Sigmoid colon (tissue), 7 donors: ENCODE data around the gene PLD1. TPM values are rescaled to one million over a fixed set of nuclear protein-coding genes. Genes with fewer than 3 reads are reported as not detected.
"Not testable (repeated sequence)": the region's sequence is repeated elsewhere in the genome, so short reads cannot be mapped to it uniquely, and the experiment has no call there.

Experiments used
- DNase-seq: peaks from one replicate; pipeline ENCODE4 v3.0.0-alpha.2; 2019
- H3K27ac ChIP-seq, 4 donors: fragments of 200-600 bp; sonication (generic); one replicate each; pipeline ENCODE4 v1.5.1; 2016 to 2019; ENCODE audit warnings: mild to moderate bottlenecking in 1 of 4
- H3K27me3 ChIP-seq, 3 donors: fragments of 200-600 bp; sonication (generic); one replicate each; pipeline ENCODE4 v1.5.1; 2019; ENCODE audit warnings: mild to moderate bottlenecking in 1 of 3
- H3K36me3 ChIP-seq, 4 donors: fragments of 200-600 bp; sonication (generic); one replicate each; pipeline ENCODE4 v1.5.1; 2016 to 2019
- H3K4me1 ChIP-seq, 4 donors: fragments of 200-600 bp; sonication (generic); one replicate each; pipeline ENCODE4 v1.5.1; 2017 to 2019
- H3K4me3 ChIP-seq, 4 donors: fragments of 200-600 bp; sonication (generic); one replicate each; pipeline ENCODE4 v1.5.1; 2017 to 2019; ENCODE audit warnings: mild to moderate bottlenecking in 2 of 4, moderate library complexity in 1 of 4
- H3K9me3 ChIP-seq, 4 donors: fragments of 200-600 bp in 3 of 4; sonication (generic) in 3 of 4; one replicate each; pipeline versions ENCODE4 v1.5.1 to v1.6.1; 2013 to 2019
- CTCF ChIP-seq, 4 experiments: fragments of 450-650 bp in 3 of 4; fragments of 200-600 bp in 1 of 4; IDR thresholded peaks; one replicate each; pipeline ENCODE4 v1.5.1; 2016 to 2019; ENCODE audit warnings: antibody characterized with exemption in 4 of 4, mild to moderate bottlenecking in 3 of 4, moderate library complexity in 2 of 4
- EP300 ChIP-seq, 4 donors: sonication (generic); formaldehyde crosslinking; IDR thresholded peaks; one replicate each; pipeline ENCODE4 v1.6.1; 2017; ENCODE audit warnings: antibody characterized with exemption in 4 of 4
- POLR2A ChIP-seq, 2 donors: fragments of 450-650 bp; IDR thresholded peaks; one replicate each; pipeline ENCODE4 v1.6.1; 2016; ENCODE audit warnings: antibody characterized with exemption in 2 of 2, mild to moderate bottlenecking in 2 of 2, moderate library complexity in 2 of 2
- POLR2AphosphoS5 ChIP-seq, 4 donors: sonication (generic); formaldehyde crosslinking; IDR thresholded peaks; one replicate each; pipeline ENCODE4 v1.6.1; 2017; ENCODE audit warnings: antibody characterized with exemption in 4 of 4
- WGBS, 2 donors: extraction: QIAGEN DNeasy Blood & Tissue Kit; methylation state at CpG; one replicate each; pipeline ENCODE4 v1.1.7; 2013; 5-methylcytosine and 5-hydroxymethylcytosine counted together
- intact Hi-C: fragments of 100-400 bp; cut with DNase I; formaldehyde crosslinking; loops from one replicate; pipeline ENCODE4 v1.15.1; 2023
- polyA plus RNA-seq, 3 donors: library from polyadenylated mRNA; stranded (reverse); fragments of 200-250 nt; gene quantifications; one replicate each; pipeline ENCODE4 v1.2.3, GENCODE V29; 2013
- total RNA-seq, 4 donors: library from RNA; depleted of rRNA; stranded (reverse); fragments of >200 nt; gene quantifications; one replicate each; pipeline ENCODE4 v1.1.0, GENCODE V29; 2016
- donor health status: healthy with polysubstance abuse.
- donor health status: Bipolar disorder and iron deficiency.
- donor health status: healthy.

The PLD1 gene
- 10 to 100 TPM in 2 of 4 donors, 1 to 10 TPM in 2; 8.6 to 19.9 (median 10.8) TPM for total RNA-seq
- polyA plus RNA-seq, result 10 to 100 TPM; 12.2 to 24.3 (median 16.2) TPM

GRCh38 chr3:171809861-171810628, at the start of gene PLD1:
TSS of gene PLD1 (minus strand) at chr3:171810483. CDS start at chr3:171738051, 72,432 bp downstream.
- Histone ChIP-seq H3K27ac (peak within 1 kb of the TSS; percentile 76 to 94 (median 82)), H3K4me1 (peaks cover 0 to 12% (median 6%) of the 10 kb centered on the region in 4 donors), H3K27me3 (no peaks in the 10 kb centered on the region), H3K36me3 (no peaks in the 10 kb centered on the region), H3K9me3 (no peaks in the 10 kb centered on the region), H3K4me3 (peak within 1 kb of the TSS; percentile 33 to 73 (median 56))
- peak; percentile 94 for DNase-seq
- TF ChIP-seq POLR2AphosphoS5 (IDR thresholded peaks at IDR 0.05) (peak in 3 of 4 donors; percentile 46 to 65 (median 56)), POLR2A (IDR thresholded peaks at IDR 0.05) (peak in 1 of 2 donors; percentile 52), EP300 (IDR thresholded peaks at IDR 0.05) (no peak)
- intact Hi-C loops, result no loop called here
- WGBS, 2 donors, result 0 to 1% methylated on average over 78 of the region's 78 CpGs

- H3K9me3 ChIP-seq, H3K36me3 ChIP-seq, H3K4me3 ChIP-seq, DNase-seq, intact Hi-C loops, H3K27me3 ChIP-seq, H3K27ac ChIP-seq: not testable (repeated sequence)
- H3K4me1 ChIP-seq, result peaks cover 0 to 15% (median 12%) of the 10 kb centered on the region in 4 donors
- WGBS, 2 donors, result 96 to 98% methylated on average over 4 of the region's 4 CpGs
Observed at GRCh38 chr3:171858770-171859169, 48.5 kb upstream of the PLD1 start.

GRCh38 chr3:171854649-171855305, 44.5 kb upstream of the PLD1 start:
- no peak for TF ChIP-seq POLR2A (IDR thresholded peaks at IDR 0.05)
- no peak for TF ChIP-seq CTCF (IDR thresholded peaks at IDR 0.05)
- TF ChIP-seq EP300 (IDR thresholded peaks at IDR 0.05), result no peak
- no peak for TF ChIP-seq POLR2AphosphoS5 (IDR thresholded peaks at IDR 0.05)
- WGBS, 2 donors, result 90 to 91% methylated on average over 2 of the region's 2 CpGs
- Histone ChIP-seq H3K9me3 (peaks cover 0 to 3% (median 0%) of the 10 kb centered on the region in 4 donors), H3K27me3 (no peaks in the 10 kb centered on the region), H3K27ac (no peak overlapping the region), H3K4me1 (no peaks in the 10 kb centered on the region), H3K4me3 (no peak overlapping the region), H3K36me3 (no peaks in the 10 kb centered on the region)
- intact Hi-C loops, result no loop called here
- no peak for DNase-seq

GRCh38 chr3:171851660-171852058, 41.4 kb upstream of the PLD1 start:
- intact Hi-C loops, result no loop called here
- Histone ChIP-seq H3K9me3 (peaks cover 0 to 3% (median 0%) of the 10 kb centered on the region in 4 donors), H3K36me3 (no peaks in the 10 kb centered on the region), H3K27ac (no peak overlapping the region), H3K4me3 (no peak overlapping the region), H3K4me1 (no peaks in the 10 kb centered on the region), H3K27me3 (no peaks in the 10 kb centered on the region)
- TF ChIP-seq EP300 (IDR thresholded peaks at IDR 0.05) (no peak), POLR2A (IDR thresholded peaks at IDR 0.05) (no peak), CTCF (IDR thresholded peaks at IDR 0.05) (no peak), POLR2AphosphoS5 (IDR thresholded peaks at IDR 0.05) (no peak)
- WGBS, 2 donors, result 49 to 69% methylated on average over 5 of the region's 5 CpGs
- DNase-seq, result no peak

GRCh38 chr3:171850960-171851659, 40.8 kb upstream of the PLD1 start:
- H3K36me3 ChIP-seq, result no peaks in the 10 kb centered on the region
- no peaks in the 10 kb centered on the region for H3K27me3 ChIP-seq
- intact Hi-C loops, result no loop called here
- TF ChIP-seq POLR2A (IDR thresholded peaks at IDR 0.05) (no peak), EP300 (IDR thresholded peaks at IDR 0.05) (no peak), POLR2AphosphoS5 (IDR thresholded peaks at IDR 0.05) (no peak)
- H3K4me1 ChIP-seq, result no peaks in the 10 kb centered on the region
- peaks cover 0 to 3% (median 0%) of the 10 kb centered on the region in 4 donors for H3K9me3 ChIP-seq
- no peak overlapping the region for H3K27ac ChIP-seq
- H3K4me3 ChIP-seq, result no peak overlapping the region
- 75 to 85% methylated on average over 6 of the region's 6 CpGs for WGBS, 2 donors
- DNase-seq, result no peak
